ENCODE data around the gene COL4A1. TPM values are rescaled to one million over a fixed set of nuclear protein-coding genes. Genes with fewer than 3 reads are reported as not detected.

The COL4A1 gene
- total RNA-seq, 1 donor from 2014 or later: 105 TPM

GRCh38 chr13:110351636-110352420 lies 44.9 kb upstream of the COL4A1 start:
- no peaks in the 10 kb centered on the region for H3F3A ChIP-seq (ENCODE audit: low read depth)
- H3K9ac ChIP-seq: no peak overlapping the region
- H3K36me3 ChIP-seq: no peaks in the 10 kb centered on the region
- H3K4me1 Mint-ChIP-seq: peaks cover 25% of the 10 kb centered on the region
- H2AFZ ChIP-seq (replicated peaks): no peak overlapping the region
- H3K4me2 ChIP-seq: no peak overlapping the region
- TF ChIP-seq CTCF (IDR thresholded peaks at IDR 0.05): no peak
- TF ChIP-seq EZH2 (IDR thresholded peaks at IDR 0.05): no peak
- TF ChIP-seq EZH2phosphoT487 (IDR thresholded peaks at IDR 0.05): no peak
- no peak for DNase-seq (ENCODE audit: low spot score)
- no peak overlapping the region for H3K4me3 ChIP-seq
- no peaks in the 10 kb centered on the region for H3K4me1 ChIP-seq
- no peak overlapping the region for H3K27ac ChIP-seq
- peaks cover 10% of the 10 kb centered on the region for H3K27me3 Mint-ChIP-seq (ENCODE audit: insufficient read depth, low read depth)
- peaks cover 73% of the 10 kb centered on the region for H4K20me1 ChIP-seq (ENCODE audit: low read depth)
- no peak overlapping the region for H3K4me3 Mint-ChIP-seq
- peaks cover 41% of the 10 kb centered on the region for H3K79me2 ChIP-seq (ENCODE audit: low read depth)
- H3K9me3 ChIP-seq (ENCODE audit: low read depth): no peaks in the 10 kb centered on the region
- no peaks in the 10 kb centered on the region for H3K9me3 Mint-ChIP-seq
- peak overlapping the region; percentile 77 for H3K27ac Mint-ChIP-seq
- peaks cover 17% of the 10 kb centered on the region for H3K36me3 Mint-ChIP-seq
- no peaks in the 10 kb centered on the region for H3K27me3 ChIP-seq

GRCh38 chr13:110350509-110350908 lies 43.6 kb upstream of the COL4A1 start:
- no peak overlapping the region for H3K4me3 Mint-ChIP-seq
- TF ChIP-seq CTCF (IDR thresholded peaks at IDR 0.05) (no peak), EZH2phosphoT487 (IDR thresholded peaks at IDR 0.05) (no peak), EZH2 (IDR thresholded peaks at IDR 0.05) (no peak)
- Histone ChIP-seq H2AFZ (replicated peaks) (no peak overlapping the region), H3K4me2 (no peak overlapping the region), H3K36me3 (no peaks in the 10 kb centered on the region), H3K27ac (no peak overlapping the region), H3K9me3 (ENCODE audit: low read depth) (no peaks in the 10 kb centered on the region), H4K20me1 (ENCODE audit: low read depth) (peaks cover 69% of the 10 kb centered on the region), H3K79me2 (ENCODE audit: low read depth) (peaks cover 41% of the 10 kb centered on the region), H3F3A (ENCODE audit: low read depth) (no peaks in the 10 kb centered on the region), H3K4me1 (no peaks in the 10 kb centered on the region), H3K4me3 (no peak overlapping the region), H3K27me3 (no peaks in the 10 kb centered on the region), H3K9ac (no peak overlapping the region)
- peaks cover 23% of the 10 kb centered on the region for H3K4me1 Mint-ChIP-seq
- H3K27ac Mint-ChIP-seq: peak overlapping the region; percentile 55
- H3K36me3 Mint-ChIP-seq: peaks cover 17% of the 10 kb centered on the region
- DNase-seq (ENCODE audit: low spot score): no peak
- H3K27me3 Mint-ChIP-seq (ENCODE audit: insufficient read depth, low read depth): peaks cover 7% of the 10 kb centered on the region
- H3K9me3 Mint-ChIP-seq: no peaks in the 10 kb centered on the region

GRCh38 chr13:110350049-110350448 lies 43.1 kb upstream of the COL4A1 start:
- Histone ChIP-seq H3K4me2 (no peak overlapping the region), H3F3A (ENCODE audit: low read depth) (no peaks in the 10 kb centered on the region), H2AFZ (replicated peaks) (no peak overlapping the region), H3K36me3 (no peaks in the 10 kb centered on the region), H4K20me1 (ENCODE audit: low read depth) (peaks cover 68% of the 10 kb centered on the region), H3K4me3 (no peak overlapping the region), H3K9me3 (ENCODE audit: low read depth) (no peaks in the 10 kb centered on the region), H3K4me1 (no peaks in the 10 kb centered on the region), H3K79me2 (ENCODE audit: low read depth) (peaks cover 41% of the 10 kb centered on the region), H3K27me3 (no peaks in the 10 kb centered on the region), H3K27ac (no peak overlapping the region), H3K9ac (no peak overlapping the region)
- no peak overlapping the region for H3K27ac Mint-ChIP-seq
- DNase-seq (ENCODE audit: low spot score): no peak
- no peak for TF ChIP-seq CTCF (IDR thresholded peaks at IDR 0.05)
- no peak for TF ChIP-seq EZH2 (IDR thresholded peaks at IDR 0.05)
- TF ChIP-seq EZH2phosphoT487 (IDR thresholded peaks at IDR 0.05): no peak
- H3K36me3 Mint-ChIP-seq: peaks cover 20% of the 10 kb centered on the region
- no peaks in the 10 kb centered on the region for H3K9me3 Mint-ChIP-seq
- no peak overlapping the region for H3K4me3 Mint-ChIP-seq
- peaks cover 23% of the 10 kb centered on the region for H3K4me1 Mint-ChIP-seq
- H3K27me3 Mint-ChIP-seq (ENCODE audit: insufficient read depth, low read depth): peaks cover 7% of the 10 kb centered on the region

Measured in neural progenitor cell (in vitro differentiated cells).